Left forelimb (tissue), 1 donor: ENCODE data around the gene EPS8.
"Not testable (repeated sequence)": the region's sequence is repeated elsewhere in the genome, so short reads cannot be mapped to it uniquely, and the experiment has no call there.

Experiments
- DNase-seq: peaks from one replicate; pipeline ENCODE4 v3.0.0-alpha.2; 2018; ENCODE audit warnings: low spot score

EPS8 gene

DNA sequence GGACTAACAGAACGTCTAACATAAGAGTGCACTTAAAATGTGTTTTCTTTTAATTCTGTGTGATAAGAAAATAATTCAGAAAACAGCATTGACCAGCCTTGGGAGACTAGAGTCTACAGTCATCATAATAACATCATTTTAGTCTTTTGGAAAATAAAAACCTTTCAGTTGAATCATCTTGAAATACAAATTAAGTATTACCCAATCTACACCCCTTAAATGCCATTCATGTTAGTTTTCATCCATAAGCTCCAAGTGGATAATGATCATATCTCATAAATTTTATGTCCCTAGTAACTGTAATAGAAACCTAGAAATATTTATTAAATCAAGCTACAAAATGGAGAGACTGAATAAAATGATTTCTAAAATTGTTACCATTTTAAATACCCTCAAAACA lies 32.4 kb downstream of the EPS8 start:
- DNase-seq: no peak

DNA sequence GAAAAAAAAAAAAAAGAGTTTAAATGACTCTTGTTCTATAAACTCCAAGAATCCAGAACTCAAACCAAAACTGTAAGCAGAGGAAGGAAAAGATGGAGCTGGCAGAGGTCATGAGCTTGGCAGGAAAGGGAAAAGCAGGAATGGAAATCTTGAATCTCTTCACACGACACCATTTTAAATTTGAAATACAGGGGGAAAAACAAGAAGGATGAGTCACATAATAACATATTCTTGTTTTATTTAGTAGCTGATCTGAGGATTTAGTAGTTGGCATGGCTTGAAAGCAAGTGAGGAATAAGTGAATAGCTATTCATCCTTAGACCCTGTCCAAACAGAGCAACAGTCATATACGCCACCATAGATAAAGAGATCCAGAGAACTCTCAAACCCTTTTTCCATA lies 35.0 kb downstream of the EPS8 start:
- DNase-seq: no peak

GRCh38 chr12:15752785-15753184 lies 36.4 kb downstream of the EPS8 start:
- DNase-seq: no peak

DNA sequence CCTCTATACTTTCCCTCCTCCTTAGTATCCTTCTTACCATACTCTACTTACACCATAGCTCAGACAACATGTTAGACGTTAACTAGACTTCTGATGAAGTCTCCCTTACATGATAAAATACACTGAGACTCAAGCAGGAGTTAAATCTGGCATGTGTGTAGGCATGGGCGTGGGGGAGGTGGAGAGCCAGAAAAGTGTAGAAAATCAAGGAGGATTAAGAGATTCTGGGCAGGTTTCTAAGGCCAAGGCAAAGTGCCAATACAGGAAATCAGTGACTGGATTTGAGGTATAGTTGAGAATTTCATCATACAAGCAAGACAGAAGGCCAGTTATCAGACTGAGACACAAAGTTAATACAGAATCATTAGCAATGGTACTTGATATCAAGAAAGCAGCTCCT lies 37.4 kb downstream of the EPS8 start:
- no peak for DNase-seq

DNA sequence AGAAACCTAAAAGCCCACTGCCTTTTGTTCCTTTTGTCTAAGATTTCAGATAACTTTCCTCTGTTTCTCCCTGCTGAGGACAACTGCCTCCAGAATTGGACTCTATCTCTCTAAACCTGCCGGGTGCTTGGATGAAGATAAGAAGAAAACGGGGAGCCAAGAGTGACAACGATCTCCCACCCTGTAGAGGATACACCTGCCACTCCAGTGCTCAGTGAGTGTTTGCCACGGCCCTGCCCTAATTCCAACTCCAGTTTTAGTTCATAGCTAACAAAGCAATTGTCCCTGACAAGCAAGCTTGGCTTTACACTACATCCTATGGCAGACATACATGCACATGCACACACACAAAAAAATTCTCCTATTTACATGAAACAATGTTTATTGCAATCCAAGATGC lies 39.3 kb downstream of the EPS8 start:
- DNase-seq: no peak

DNA sequence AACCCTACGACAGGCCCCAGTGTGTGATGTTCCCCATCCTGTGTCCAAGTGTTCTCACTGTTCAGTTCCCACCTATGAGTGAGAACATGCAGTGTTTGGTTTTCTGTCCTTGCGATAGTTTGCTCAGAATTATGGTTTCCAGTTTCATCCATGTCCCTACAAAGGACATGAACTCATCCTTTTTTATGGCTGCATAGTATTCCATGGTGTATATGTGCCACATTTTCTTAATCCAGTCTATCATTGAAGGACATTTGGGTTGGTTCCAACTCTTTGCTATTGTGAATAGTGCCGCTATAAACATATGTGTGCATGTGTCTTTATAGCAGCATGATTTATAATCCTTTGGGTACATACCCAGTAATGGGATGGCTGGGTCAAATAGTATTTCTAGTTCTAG lies 47.3 kb downstream of the EPS8 start:
- not testable (repeated sequence) for DNase-seq

DNA sequence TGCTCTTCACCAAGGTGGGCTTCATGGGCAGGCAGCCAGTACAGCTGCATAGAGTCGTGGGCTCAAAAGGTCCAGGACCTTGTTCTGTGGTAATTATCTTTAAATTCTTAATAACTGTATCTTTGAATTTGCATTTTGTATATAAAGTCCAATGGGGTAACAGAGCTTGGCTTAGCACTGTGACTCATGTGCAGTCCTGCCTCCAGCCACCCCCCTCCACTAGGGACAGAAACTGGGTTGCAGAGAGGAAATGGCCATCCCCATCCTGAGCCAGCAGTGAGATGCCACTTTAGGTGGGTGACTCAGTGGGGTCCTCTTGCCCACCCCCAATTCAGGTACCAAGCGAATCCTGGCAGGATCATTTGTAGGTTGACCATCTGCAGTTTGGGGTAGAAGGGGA lies 48.1 kb downstream of the EPS8 start:
- no peak for DNase-seq

GRCh38 chr12:15740389-15740788 lies 48.8 kb downstream of the EPS8 start:
- not testable (repeated sequence) for DNase-seq

- DNase-seq: no peak
Observed at GRCh38 chr12:15738438-15739015, 50.7 kb downstream of the EPS8 start.

DNA sequence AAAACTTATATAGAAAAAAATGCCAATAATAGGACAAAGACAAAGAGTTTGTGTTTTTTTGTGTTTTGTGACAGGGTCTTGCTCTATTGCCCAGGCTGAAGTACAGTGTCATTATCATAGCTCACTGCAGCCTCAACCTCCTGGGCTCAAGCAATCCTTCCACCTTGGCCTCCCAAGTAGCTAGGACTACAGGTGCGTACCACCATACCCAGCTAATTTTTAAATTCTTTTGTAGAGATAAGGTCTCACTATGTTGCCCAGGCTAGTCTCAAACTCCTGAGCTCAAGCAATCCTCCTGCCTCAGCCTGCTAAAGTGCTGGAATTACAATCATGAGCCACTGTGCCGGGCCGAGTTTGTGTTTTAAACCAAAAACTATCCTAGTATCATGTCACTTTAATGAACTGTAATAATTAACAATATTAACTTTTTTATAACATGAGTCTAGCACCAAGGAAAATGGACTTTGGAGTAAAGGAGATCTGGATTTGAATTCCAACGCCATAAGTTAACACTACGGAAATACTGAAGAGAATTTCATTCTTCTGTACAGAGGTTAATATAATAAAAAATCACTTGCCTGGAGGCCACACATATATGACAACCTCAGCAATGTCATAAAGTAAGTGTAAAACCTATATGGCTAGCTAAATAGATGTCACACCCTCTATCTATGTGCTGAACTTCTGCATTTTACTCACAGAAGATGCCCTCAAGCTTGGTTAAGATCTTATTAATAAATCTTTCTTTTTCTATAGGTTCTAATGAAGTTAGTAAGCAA lies 53.2 kb downstream of the EPS8 start:
- no peak for DNase-seq

- no peak for DNase-seq
Observed at GRCh38 chr12:15733136-15733535, 56.1 kb downstream of the EPS8 start.

- DNase-seq: no peak
Observed at GRCh38 chr12:15732341-15733061, 56.7 kb downstream of the EPS8 start.

GRCh38 chr12:15731940-15732339 lies 57.2 kb downstream of the EPS8 start:
- DNase-seq: no peak

DNA sequence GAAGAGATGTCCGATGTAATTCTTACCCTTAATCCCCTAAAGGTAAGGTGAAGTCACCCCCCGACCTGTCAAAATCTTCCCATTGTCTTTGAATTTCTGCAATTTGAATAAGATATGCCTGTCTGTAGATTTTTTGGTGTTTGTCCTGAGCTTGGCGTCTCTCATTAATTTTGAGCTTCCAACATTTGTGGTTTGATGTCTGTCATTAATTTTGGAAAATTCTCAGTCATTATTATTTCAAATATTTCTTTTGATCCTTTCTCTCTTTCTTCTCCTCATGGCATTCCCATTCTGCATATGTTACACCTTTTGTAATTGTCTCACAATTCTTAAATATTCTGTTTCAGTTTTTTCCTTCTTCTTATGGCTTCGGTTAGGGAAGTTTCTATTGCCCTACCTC lies 60.1 kb downstream of the EPS8 start:
- DNase-seq: no peak

DNA sequence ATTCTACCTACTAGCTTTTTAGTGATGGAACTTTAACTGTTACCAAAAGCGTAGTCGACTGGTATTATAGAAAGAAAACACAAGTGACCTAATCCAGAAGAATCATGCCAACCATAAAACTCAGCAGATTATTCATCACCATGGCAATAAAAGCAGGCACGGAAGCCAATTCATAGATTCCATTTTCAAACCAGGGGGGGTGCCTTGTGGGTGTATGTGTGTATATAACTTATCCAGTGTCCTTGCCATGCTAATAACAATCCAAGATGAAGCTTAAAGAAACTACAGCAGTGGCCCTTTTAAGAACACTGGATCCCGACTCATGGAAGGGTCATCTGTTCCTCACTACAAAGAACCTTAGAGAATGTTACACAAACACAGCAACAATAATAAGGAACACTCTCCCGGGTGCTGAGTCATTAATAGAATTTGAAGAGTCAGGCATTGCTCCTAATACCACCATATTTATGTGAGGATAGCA lies 61.0 kb downstream of the EPS8 start:
- DNase-seq: no peak

GRCh38 chr12:15726878-15727150 lies 62.4 kb downstream of the EPS8 start:
- DNase-seq: no peak

DNA sequence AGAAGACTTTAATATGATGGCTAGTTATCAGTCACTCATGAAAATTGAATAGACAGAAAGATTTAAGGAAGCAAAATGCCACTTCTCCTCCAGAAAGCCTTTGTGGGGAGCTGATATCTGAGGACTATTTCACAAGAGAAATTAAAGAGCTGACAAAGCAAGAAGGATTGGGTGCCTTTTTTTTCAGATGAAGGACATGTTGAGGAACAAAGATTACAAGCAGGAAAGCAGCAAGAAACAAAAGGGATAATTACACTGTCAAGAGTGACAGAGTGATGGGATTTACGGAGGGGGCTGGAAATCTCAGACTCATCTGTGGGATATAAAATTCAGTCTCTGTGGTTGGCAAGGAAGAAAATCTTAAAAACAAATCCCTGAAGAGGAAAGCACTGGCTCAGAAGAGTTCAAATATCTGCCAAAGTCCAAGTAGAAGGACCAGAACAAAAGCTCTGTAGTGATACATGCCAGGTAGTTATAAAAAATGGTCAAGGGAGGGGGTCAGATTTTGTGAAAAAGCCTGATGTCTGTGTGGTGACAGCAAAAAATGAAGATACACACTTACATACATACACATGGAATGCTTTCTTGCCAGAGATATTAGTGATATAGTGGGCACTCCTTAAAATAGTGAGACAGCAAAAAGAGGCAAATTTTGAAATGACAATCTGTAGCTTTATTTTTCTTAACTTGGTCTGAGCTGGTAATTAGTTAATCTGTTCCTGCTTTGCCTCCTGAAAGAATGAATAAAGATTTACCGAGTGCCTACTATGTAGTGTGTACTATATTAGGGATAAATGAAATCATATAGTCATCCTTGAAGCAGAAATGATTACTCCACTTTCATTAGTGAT lies 62.9 kb downstream of the EPS8 start:
- no peak for DNase-seq

- no peak for DNase-seq
Observed at GRCh38 chr12:15722951-15723350, 66.2 kb downstream of the EPS8 start.

DNA sequence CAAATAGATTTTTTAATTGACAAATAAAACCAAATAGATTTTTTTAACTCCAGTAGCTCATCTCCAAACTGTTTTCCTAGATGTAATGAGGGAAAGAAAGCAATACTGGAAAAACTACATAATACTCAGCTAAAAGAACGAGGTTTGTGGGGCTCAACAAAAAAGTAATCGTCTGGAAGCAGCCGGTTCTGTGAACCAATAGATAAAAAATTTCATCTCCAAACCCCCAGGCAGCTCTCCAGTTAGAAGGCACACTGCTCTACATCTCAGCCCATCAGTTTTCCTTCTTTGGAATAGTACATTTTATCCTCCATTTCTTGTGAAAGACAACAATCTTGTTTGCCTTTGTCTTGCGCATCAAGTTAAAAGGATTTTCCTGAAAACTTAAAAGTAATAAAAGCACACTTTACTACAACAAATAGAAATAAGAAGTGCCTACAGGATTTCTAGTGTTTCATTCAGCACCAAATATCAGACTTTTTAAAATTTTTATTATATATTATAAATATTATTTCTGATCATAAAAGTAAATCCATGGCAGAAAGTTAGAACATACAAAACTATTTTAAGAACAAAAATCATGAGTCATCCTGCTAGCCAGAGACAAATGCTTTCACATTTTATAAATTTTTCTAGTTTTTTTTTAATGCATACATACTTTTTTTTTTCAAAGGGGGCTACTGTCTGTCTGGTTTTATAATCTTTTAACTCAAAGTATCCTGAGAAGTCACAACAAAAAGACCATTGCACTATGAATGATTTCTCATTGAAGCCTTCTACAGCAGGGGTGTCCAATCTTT lies 67.7 kb downstream of the EPS8 start:
- DNase-seq: no peak

DNA sequence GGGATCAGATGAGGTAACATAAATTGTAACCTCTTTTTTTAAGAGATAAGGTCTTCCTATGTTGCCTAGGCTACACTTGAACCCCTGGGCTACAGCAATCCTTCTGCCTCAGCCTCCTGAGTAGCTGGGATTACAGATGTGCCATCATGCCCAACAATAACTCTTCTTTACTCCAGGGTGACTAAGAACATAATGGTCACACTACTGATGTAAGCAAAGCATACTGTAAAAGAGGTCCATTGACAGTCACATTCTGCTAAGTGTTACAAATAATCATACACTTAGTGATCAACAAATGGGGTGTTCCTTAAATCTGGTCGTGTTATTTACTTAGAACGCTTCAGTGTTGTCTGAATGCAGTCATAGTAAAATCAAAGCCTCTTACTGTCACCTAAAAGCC lies 68.9 kb downstream of the EPS8 start:
- DNase-seq: no peak

DNA sequence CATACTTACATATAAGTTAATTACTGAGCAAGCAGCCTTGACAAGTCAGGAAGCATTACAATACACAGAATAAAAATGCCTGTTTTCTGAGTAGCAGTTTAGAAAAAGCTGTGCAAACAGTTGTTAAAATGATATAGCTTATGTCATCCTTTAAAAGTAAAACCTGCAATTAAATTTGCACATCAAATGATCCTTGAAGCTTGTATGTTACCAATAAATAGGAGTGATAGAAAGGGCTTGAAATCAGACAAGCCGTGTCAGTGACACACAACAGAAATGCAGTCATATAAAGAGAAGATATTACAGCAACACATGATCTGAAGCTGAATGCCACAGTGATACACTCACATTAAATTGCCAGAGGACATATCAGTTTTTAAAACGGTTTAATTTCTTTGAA lies 70.0 kb downstream of the EPS8 start:
- DNase-seq: no peak
